NB4 (cell line): ENCODE data around the gene ERI3.

Source experiments
- DNase-seq: peaks from one replicate; pipeline ENCODE4 v3.0.0; 2010; ENCODE audit warnings: low read depth
- H3K4me3 ChIP-seq: one replicate; pipeline ENCODE4 v1.5.1; 2011; ENCODE audit warnings: mild to moderate bottlenecking, low read depth, low read length, moderate library complexity
- CTCF ChIP-seq: IDR thresholded peaks from one replicate; pipeline ENCODE4 v1.5.1; 2012; ENCODE audit warnings: low read depth, low read length
- MAX ChIP-seq: IDR thresholded peaks from 2 replicates; pipeline ENCODE4 v1.6.1; 2011; ENCODE audit warnings: low read depth, low read length
- MYC ChIP-seq: IDR thresholded peaks from 2 replicates; pipeline ENCODE4 v1.6.1; 2011; ENCODE audit warnings: low read depth, low read length
- POLR2A ChIP-seq: IDR thresholded peaks from 2 replicates; pipeline ENCODE4 v1.6.1; 2011; ENCODE audit warnings: mild to moderate bottlenecking; ENCODE audit not compliant: insufficient read length; ENCODE audit errors: extremely low read depth

Gene ERI3

GRCh38 chr1:44284184-44284583, 70.9 kb downstream of the ERI3 start:
- no peak overlapping the region for H3K4me3 ChIP-seq
- TF ChIP-seq MYC (no peak), MAX (no peak), POLR2A (no peak), CTCF (no peak)
- no peak for DNase-seq

GRCh38 chr1:44283524-44284173, 71.4 kb downstream of the ERI3 start:
- DNase-seq = no peak
- TF ChIP-seq MAX = no peak
- TF ChIP-seq POLR2A = no peak
- TF ChIP-seq CTCF = no peak
- no peak for TF ChIP-seq MYC
- no peak overlapping the region for H3K4me3 ChIP-seq

- DNase-seq = no peak
- no peak for TF ChIP-seq MYC
- no peak for TF ChIP-seq POLR2A
- no peak for TF ChIP-seq CTCF
- no peak for TF ChIP-seq MAX
Measured at GRCh38 chr1:44282704-44283426, 72.2 kb downstream of the ERI3 start.

GRCh38 chr1:44281962-44282703, 72.9 kb downstream of the ERI3 start:
- no peak for DNase-seq
- TF ChIP-seq CTCF (no peak), MAX (no peak), POLR2A (no peak), MYC (no peak)
- H3K4me3 ChIP-seq = no peak overlapping the region

More at GRCh38 chr1:44282704-44283426, 72.2 kb downstream of the ERI3 start:
- no peak overlapping the region for H3K4me3 ChIP-seq

- H3K4me3 ChIP-seq = no peak overlapping the region
- TF ChIP-seq MYC = no peak
- TF ChIP-seq POLR2A = no peak
- no peak for TF ChIP-seq MAX
- no peak for TF ChIP-seq CTCF
- DNase-seq = peak; percentile 3
Measured at GRCh38 chr1:44276901-44277300, 78.2 kb downstream of the ERI3 start.
